CD14-positive monocyte (primary cell): Measurements from ENCODE around the gene IGF2. TPM values are rescaled to one million over a fixed set of nuclear protein-coding genes. Genes with fewer than 3 reads are reported as not detected.

Experiments used
- DNase-seq, 3 donors: peaks; one replicate each; pipeline ENCODE4 v3.0.0-alpha.2; 2011 to 2022
- H2AFZ ChIP-seq: 2 replicates; pipeline ENCODE4 v1.6.0; 2012; ENCODE audit warnings: mild to moderate bottlenecking, low read depth, low read length, inconsistent platforms; ENCODE audit not compliant: insufficient read depth, poor library complexity, severe bottlenecking
- H3K27ac ChIP-seq, 2 donors: 1 replicate in 1 of 2; 2 replicates in 1 of 2; pipeline ENCODE4 v1.5.1; 2012 to 2013; ENCODE audit warnings: low read length in 2 of 2, control low read depth in 1 of 2, inconsistent platforms in 1 of 2, low read depth in 1 of 2, mild to moderate bottlenecking in 1 of 2
- H3K27me3 ChIP-seq, 2 donors: one replicate each; pipeline versions ENCODE4 v1.6.0 to v1.6.1; 2011 to 2013; ENCODE audit warnings: low read length in 2 of 2; ENCODE audit not compliant: control insufficient read depth in 2 of 2, insufficient read depth in 2 of 2
- H3K36me3 ChIP-seq, 2 donors: replicated peaks in 1 of 2; 1 replicate in 1 of 2; 2 replicates in 1 of 2; pipeline versions ENCODE4 v1.5.1 to v1.6.1; 2012 to 2013; ENCODE audit warnings: low read length in 2 of 2, control low read depth in 1 of 2, inconsistent platforms in 1 of 2, mild to moderate bottlenecking in 1 of 2; ENCODE audit not compliant: insufficient read depth in 2 of 2, control insufficient read depth in 1 of 2
- H3K4me1 ChIP-seq, 2 donors: 1 replicate in 1 of 2; 2 replicates in 1 of 2; pipeline versions ENCODE4 v1.5.1 to v1.6.1; 2012 to 2013; ENCODE audit warnings: low read length in 2 of 2, control low read depth in 1 of 2, inconsistent platforms in 1 of 2, mild to moderate bottlenecking in 1 of 2, moderate library complexity in 1 of 2; ENCODE audit not compliant: insufficient read depth in 2 of 2, control insufficient read depth in 1 of 2
- H3K4me2 ChIP-seq: replicated peaks from 2 replicates; pipeline ENCODE3; 2012; ENCODE audit warnings: low read length, moderate library complexity, mild to moderate bottlenecking; ENCODE audit not compliant: poor library complexity, severe bottlenecking; ENCODE audit errors: extremely low read depth
- H3K4me3 ChIP-seq, 3 experiments: fragments of 200-600 bp in 1 of 3; sonication (generic) in 1 of 3; replicated peaks in 1 of 3; 1 replicate in 2 of 3; 2 replicates in 1 of 3; pipeline ENCODE4 v1.5.1; 2011 to 2013; ENCODE audit warnings: low read length in 3 of 3, mild to moderate bottlenecking in 3 of 3, control low read depth in 2 of 3, low read depth in 2 of 3, inconsistent platforms in 1 of 3, moderate library complexity in 1 of 3
- H3K79me2 ChIP-seq: 2 replicates; pipeline ENCODE4 v1.6.0; 2012; ENCODE audit warnings: mild to moderate bottlenecking, control low read depth, inconsistent platforms, low read length, moderate library complexity; ENCODE audit not compliant: insufficient read depth
- H3K9ac ChIP-seq: 2 replicates; pipeline ENCODE4 v1.6.0; 2017; ENCODE audit warnings: low read length, mild to moderate bottlenecking; ENCODE audit not compliant: insufficient read depth, poor library complexity, severe bottlenecking
- H3K9me3 ChIP-seq, 2 donors: replicated peaks in 1 of 2; 1 replicate in 1 of 2; 2 replicates in 1 of 2; pipeline versions ENCODE4 v1.5.1 to v1.6.1; 2012 to 2013; ENCODE audit warnings: low read length in 2 of 2, control low read depth in 1 of 2; ENCODE audit not compliant: control insufficient read depth in 1 of 2, insufficient read depth in 1 of 2
- H4K20me1 ChIP-seq: 2 replicates; pipeline ENCODE4 v1.6.0; 2012; ENCODE audit warnings: mild to moderate bottlenecking, low read length, control low read depth, moderate library complexity; ENCODE audit not compliant: insufficient read depth
- H3K27ac Mint-ChIP-seq, 7 donors: one replicate each; pipeline ENCODE4 v1.8.0; 2020; ENCODE audit warnings: mild to moderate bottlenecking in 7 of 7, mixed read lengths in 7 of 7, moderate library complexity in 6 of 7, inconsistent platforms in 2 of 7
- H3K27me3 Mint-ChIP-seq, 3 donors: one replicate each; pipeline ENCODE4 v1.8.0; 2021 to 2022; ENCODE audit warnings: low read depth in 3 of 3, mild to moderate bottlenecking in 3 of 3, mixed read lengths in 3 of 3, moderate library complexity in 3 of 3, inconsistent platforms in 1 of 3
- H3K36me3 Mint-ChIP-seq, 2 donors: one replicate each; pipeline ENCODE4 v1.8.0; 2020; ENCODE audit warnings: mixed read lengths in 2 of 2, inconsistent platforms in 1 of 2, mild to moderate bottlenecking in 1 of 2
- H3K4me1 Mint-ChIP-seq: one replicate; pipeline ENCODE4 v1.8.0; 2020; ENCODE audit warnings: mild to moderate bottlenecking, mixed read lengths
- H3K4me3 Mint-ChIP-seq, 2 donors: one replicate each; pipeline ENCODE4 v1.8.0; 2020; ENCODE audit warnings: mild to moderate bottlenecking in 2 of 2, mixed read lengths in 2 of 2, moderate library complexity in 1 of 2
- H3K9me3 Mint-ChIP-seq, 7 donors: one replicate each; pipeline ENCODE4 v1.8.0; 2020 to 2022; ENCODE audit warnings: mixed read lengths in 7 of 7, mild to moderate bottlenecking in 6 of 7, moderate library complexity in 6 of 7, inconsistent platforms in 2 of 7
- WGBS: methylation state at CpG from one replicate; pipeline ENCODE4 v1.1.5; 2013; ENCODE audit warnings: missing lambda C conversion rate; ENCODE audit not compliant: insufficient coverage; 5-methylcytosine and 5-hydroxymethylcytosine counted together
- intact Hi-C, 2 donors: fragments of 100-400 bp; cut with micrococcal nuclease; formaldehyde crosslinking; loops; one replicate each; pipeline versions ENCODE4 v1.15.0 to v1.15.1; 2023
- polyA plus RNA-seq, 3 donors: library from polyadenylated mRNA; depleted of rRNA in 1 of 3; unstranded in 2 of 3; stranded (reverse) in 1 of 3; fragments of 300-500 nt in 2 of 3; fragments of >200 nt in 1 of 3; fragmentation: Illumina TruSeq in 2 of 3; gene quantifications; 1 replicate in 2 of 3; 2 replicates in 1 of 3; pipeline ENCODE4 v1.2.3, GENCODE V29; 2012 to 2021
- TF ChIP-seq, protein P1 (sequence below): fragments of 200-600 bp; IDR thresholded peaks from one replicate; pipeline ENCODE4 v1.8.0; 2022; ENCODE audit warnings: antibody characterized with exemption, mild to moderate bottlenecking

The IGF2 gene
- polyA plus RNA-seq, 3 donors: not detected

DNA sequence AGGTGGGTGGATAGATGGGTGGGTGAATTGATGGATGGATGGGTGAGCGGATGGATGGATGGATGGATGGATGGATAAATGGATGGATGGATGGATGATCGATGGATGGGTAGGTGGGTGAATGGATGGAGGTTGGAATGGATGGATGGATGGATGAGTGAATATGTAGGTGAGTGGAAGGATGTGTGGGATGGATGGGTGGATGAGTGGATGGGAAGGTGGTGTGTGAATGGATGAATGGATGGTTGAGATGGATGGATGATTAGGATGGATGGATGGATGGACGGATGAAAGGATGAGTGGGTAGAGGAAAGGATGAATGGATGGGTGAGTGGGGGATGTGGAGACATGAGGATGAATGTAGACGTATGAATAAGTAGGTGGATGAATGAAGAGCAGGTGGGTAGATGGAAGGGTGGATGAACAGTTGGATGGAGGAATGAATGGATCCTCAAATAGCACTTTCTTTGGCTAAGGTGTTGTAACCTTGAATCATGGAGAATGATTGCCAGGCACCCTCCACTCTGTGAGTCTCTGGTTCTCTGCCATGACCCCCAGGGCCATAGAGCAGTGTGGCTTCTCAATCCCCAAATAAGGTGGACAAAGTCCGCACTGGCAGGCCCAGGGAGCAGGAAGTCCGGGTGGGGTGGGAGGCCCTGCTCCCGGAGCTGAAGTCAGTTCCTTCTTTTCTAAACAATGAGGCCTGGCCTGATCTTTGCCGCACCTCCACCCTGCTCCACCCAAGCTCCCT is 36.9 kb downstream of the IGF2 start:
- DNase-seq: no peak
- Histone ChIP-seq H3K4me2 (no peak overlapping the region), H3K36me3 (no peaks in the 10 kb centered on the region), H3K9ac (no peak overlapping the region), H3K79me2 (no peaks in the 10 kb centered on the region), H3K27me3 (no peaks in the 10 kb centered on the region), H3K4me3 (no peak overlapping the region), H3K4me1 (no peaks in the 10 kb centered on the region), H2AFZ (no peak overlapping the region), H3K27ac (no peak overlapping the region), H3K9me3 (no peaks in the 10 kb centered on the region), H4K20me1 (no peaks in the 10 kb centered on the region)
- H3K27ac Mint-ChIP-seq: no peak overlapping the region
- H3K9me3 Mint-ChIP-seq: peaks cover 0 to 2% (median 0%) of the 10 kb centered on the region in 7 donors
- peaks cover 3 to 6% (median 3%) of the 10 kb centered on the region in 3 donors for H3K27me3 Mint-ChIP-seq
- no peaks in the 10 kb centered on the region for H3K36me3 Mint-ChIP-seq
- intact Hi-C loops: no loop called here
- WGBS: 47% methylated on average over 8 of the region's 8 CpGs
- no peak overlapping the region for H3K4me3 Mint-ChIP-seq
- H3K4me1 Mint-ChIP-seq: peaks cover 5% of the 10 kb centered on the region
- TF ChIP-seq, protein P1, sequence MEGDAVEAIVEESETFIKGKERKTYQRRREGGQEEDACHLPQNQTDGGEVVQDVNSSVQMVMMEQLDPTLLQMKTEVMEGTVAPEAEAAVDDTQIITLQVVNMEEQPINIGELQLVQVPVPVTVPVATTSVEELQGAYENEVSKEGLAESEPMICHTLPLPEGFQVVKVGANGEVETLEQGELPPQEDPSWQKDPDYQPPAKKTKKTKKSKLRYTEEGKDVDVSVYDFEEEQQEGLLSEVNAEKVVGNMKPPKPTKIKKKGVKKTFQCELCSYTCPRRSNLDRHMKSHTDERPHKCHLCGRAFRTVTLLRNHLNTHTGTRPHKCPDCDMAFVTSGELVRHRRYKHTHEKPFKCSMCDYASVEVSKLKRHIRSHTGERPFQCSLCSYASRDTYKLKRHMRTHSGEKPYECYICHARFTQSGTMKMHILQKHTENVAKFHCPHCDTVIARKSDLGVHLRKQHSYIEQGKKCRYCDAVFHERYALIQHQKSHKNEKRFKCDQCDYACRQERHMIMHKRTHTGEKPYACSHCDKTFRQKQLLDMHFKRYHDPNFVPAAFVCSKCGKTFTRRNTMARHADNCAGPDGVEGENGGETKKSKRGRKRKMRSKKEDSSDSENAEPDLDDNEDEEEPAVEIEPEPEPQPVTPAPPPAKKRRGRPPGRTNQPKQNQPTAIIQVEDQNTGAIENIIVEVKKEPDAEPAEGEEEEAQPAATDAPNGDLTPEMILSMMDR: no peak

DNA sequence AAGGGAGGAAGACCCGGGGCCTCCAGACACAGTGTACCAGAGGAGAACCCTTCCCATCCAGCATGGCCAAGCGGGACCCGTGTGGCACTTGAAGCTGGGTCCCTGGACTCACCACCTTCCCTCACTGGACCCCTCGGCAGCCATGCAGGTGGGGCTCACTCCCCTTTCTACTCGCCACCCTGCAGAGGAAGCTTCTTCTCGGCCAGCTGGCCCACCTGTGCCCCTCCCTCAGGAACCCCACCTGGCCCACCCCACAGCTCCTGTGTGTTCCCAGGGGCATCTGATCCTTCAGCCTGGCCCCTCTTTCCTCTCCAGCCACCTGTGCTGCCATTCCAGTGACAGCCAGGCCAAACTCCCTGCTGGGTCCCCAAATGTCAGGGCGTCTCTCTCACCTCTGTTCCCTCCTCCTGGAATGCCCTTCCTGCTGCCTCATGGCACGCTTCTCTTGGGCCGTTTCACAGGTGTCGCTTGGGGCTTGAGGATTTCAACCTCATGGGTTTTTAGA is 38.0 kb downstream of the IGF2 start:
- no peak overlapping the region for H3K4me2 ChIP-seq
- WGBS: 97% methylated on average over 8 of the region's 10 CpGs
- H3K9me3 ChIP-seq: no peaks in the 10 kb centered on the region
- H3K4me1 ChIP-seq: no peaks in the 10 kb centered on the region
- H3K36me3 Mint-ChIP-seq: no peaks in the 10 kb centered on the region
- no peaks in the 10 kb centered on the region for H3K36me3 ChIP-seq
- no peaks in the 10 kb centered on the region for H4K20me1 ChIP-seq
- no peaks in the 10 kb centered on the region for H3K27me3 ChIP-seq
- H2AFZ ChIP-seq: no peak overlapping the region
- no peak overlapping the region for H3K4me3 Mint-ChIP-seq
- no peak overlapping the region for H3K9ac ChIP-seq
- peaks cover 3 to 6% (median 3%) of the 10 kb centered on the region in 3 donors for H3K27me3 Mint-ChIP-seq
- H3K79me2 ChIP-seq: no peaks in the 10 kb centered on the region
- peaks cover 5% of the 10 kb centered on the region for H3K4me1 Mint-ChIP-seq
- no peak overlapping the region for H3K27ac ChIP-seq
- TF ChIP-seq, protein P1: no peak
- no peak for DNase-seq
- intact Hi-C loops: no loop called here
- no peak overlapping the region for H3K4me3 ChIP-seq
- no peak overlapping the region for H3K27ac Mint-ChIP-seq
- peaks cover 0 to 2% (median 0%) of the 10 kb centered on the region in 7 donors for H3K9me3 Mint-ChIP-seq
